ENCODE results near the gene ACACB. TPM values are rescaled to one million over a fixed set of nuclear protein-coding genes. Genes with fewer than 3 reads are reported as not detected.
A peak's percentile ranks its signal among the peaks of the same experiment; 100 is the strongest.

The ACACB gene
- total RNA-seq, 1 donor from 2014 or later: 12.9 TPM

GRCh38 chr12:109246221-109246620 is 129.8 kb downstream of the ACACB start:
- Mint-ChIP-seq H3K4me1 (ENCODE audit: low read depth) (peaks cover 22% of the 10 kb centered on the region), H3K27ac (no peak overlapping the region), H3K9me3 (no peaks in the 10 kb centered on the region), H3K27me3 (ENCODE audit: low read depth) (no peaks in the 10 kb centered on the region), H3K36me3 (ENCODE audit: low read depth) (peaks cover 13% of the 10 kb centered on the region), H3K4me3 (ENCODE audit: low read depth) (no peak overlapping the region)
- intact Hi-C loops (cut with micrococcal nuclease): no loop called here
- DNase-seq (ENCODE audit: low spot score): no peak

- no peak overlapping the region for H3K4me3 Mint-ChIP-seq (ENCODE audit: low read depth)
- intact Hi-C loops (cut with micrococcal nuclease): no loop called here
Measured at GRCh38 chr12:109247831-109248654, 131.7 kb downstream of the ACACB start.

DNA sequence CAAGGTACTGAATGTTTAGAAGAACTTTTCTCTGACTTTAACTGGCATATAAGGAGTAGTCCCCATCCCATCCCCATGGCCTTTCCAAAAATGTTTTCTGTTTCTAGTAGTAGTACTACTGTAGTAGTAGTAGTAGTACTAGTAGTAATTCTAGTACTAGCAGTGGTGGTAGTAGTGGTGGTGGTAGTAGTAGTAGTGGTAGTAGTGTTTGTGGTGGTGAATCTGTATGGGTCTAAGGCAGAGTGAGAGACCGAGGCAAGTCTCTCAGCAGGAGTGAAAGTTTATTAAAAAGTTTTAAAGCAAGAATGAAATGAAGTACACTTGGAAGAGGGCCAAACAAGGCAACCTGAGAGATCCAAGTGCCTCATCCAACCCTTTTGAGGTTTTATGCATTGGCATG is 134.1 kb downstream of the ACACB start:
- peaks cover 28% of the 10 kb centered on the region for H3K9me3 Mint-ChIP-seq
- no peak overlapping the region for H3K4me3 Mint-ChIP-seq (ENCODE audit: low read depth)
- intact Hi-C loops (cut with micrococcal nuclease): no loop called here
- peaks cover 35% of the 10 kb centered on the region for H3K36me3 Mint-ChIP-seq (ENCODE audit: low read depth)
- peak overlapping the region; percentile 2 for H3K27ac Mint-ChIP-seq
- DNase-seq (ENCODE audit: low spot score): no peak
- H3K27me3 Mint-ChIP-seq (ENCODE audit: low read depth): no peaks in the 10 kb centered on the region
- peaks cover 25% of the 10 kb centered on the region for H3K4me1 Mint-ChIP-seq (ENCODE audit: low read depth)

More at GRCh38 chr12:109247831-109248654, 131.7 kb downstream of the ACACB start:
- peaks cover 15% of the 10 kb centered on the region for H3K36me3 Mint-ChIP-seq (ENCODE audit: low read depth)
- peak overlapping the region; percentile 5 for H3K27ac Mint-ChIP-seq
- H3K9me3 Mint-ChIP-seq: peaks cover 10% of the 10 kb centered on the region
- no peaks in the 10 kb centered on the region for H3K27me3 Mint-ChIP-seq (ENCODE audit: low read depth)
- H3K4me1 Mint-ChIP-seq (ENCODE audit: low read depth): peaks cover 25% of the 10 kb centered on the region
- DNase-seq (ENCODE audit: low spot score): no peak

DNA sequence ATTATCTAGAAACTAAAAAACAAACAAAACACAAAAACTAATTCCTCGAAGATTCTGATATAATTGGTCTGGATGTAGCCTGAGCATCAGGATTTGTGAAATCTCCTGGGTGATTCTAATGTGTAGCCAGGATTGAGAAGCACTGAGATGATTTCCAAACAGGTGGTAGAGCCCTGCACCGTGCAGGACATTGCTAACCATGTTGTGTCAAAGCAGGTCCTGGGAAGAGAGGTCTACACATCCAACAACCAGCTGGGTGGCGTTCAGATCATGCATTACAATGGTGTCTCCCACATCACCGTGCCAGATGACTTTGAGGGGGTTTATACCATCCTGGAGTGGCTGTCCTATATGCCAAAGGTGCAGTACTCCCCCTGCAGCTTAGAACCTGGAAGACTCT is 136.4 kb downstream of the ACACB start:
- Mint-ChIP-seq H3K9me3 (peaks cover 28% of the 10 kb centered on the region), H3K4me1 (ENCODE audit: low read depth) (peaks cover 25% of the 10 kb centered on the region), H3K27ac (no peak overlapping the region), H3K27me3 (ENCODE audit: low read depth) (no peaks in the 10 kb centered on the region), H3K4me3 (ENCODE audit: low read depth) (no peak overlapping the region), H3K36me3 (ENCODE audit: low read depth) (peaks cover 37% of the 10 kb centered on the region)
- intact Hi-C loops (cut with micrococcal nuclease): no loop called here
- DNase-seq (ENCODE audit: low spot score): no peak

DNA sequence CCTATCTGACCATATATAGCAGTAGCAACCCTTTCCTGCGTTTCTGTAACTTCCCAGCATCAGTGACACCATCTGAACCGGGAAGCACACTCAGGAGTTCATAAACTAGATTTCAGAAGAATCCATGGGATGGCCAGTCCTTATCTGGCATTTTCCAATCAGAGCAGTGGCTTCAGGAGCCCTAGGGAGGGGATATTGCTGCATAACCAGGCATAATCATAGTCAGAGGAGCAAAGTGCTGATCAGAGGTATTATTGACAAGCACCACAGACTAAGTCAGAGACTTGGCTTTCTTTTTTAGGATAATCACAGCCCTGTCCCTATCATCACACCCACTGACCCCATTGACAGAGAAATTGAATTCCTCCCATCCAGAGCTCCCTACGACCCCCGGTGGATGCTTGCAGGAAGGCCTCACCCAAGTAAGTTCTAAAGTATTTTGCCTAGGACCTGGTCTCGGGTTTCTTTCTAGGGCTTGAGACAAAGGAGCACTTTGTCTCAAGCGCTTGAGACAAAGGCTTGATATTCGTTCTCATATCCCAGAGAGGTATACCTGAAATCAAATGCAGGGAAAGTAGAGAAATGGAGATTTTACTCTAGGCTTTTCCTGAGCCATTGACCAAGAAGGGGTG is 137.6 kb downstream of the ACACB start:
- no peak overlapping the region for H3K4me3 Mint-ChIP-seq (ENCODE audit: low read depth)
- intact Hi-C loops (cut with micrococcal nuclease): no loop called here
- H3K36me3 Mint-ChIP-seq (ENCODE audit: low read depth): peaks cover 37% of the 10 kb centered on the region
- no peak overlapping the region for H3K27ac Mint-ChIP-seq
- H3K9me3 Mint-ChIP-seq: peaks cover 28% of the 10 kb centered on the region
- peaks cover 20% of the 10 kb centered on the region for H3K4me1 Mint-ChIP-seq (ENCODE audit: low read depth)
- no peaks in the 10 kb centered on the region for H3K27me3 Mint-ChIP-seq (ENCODE audit: low read depth)
- DNase-seq (ENCODE audit: low spot score): no peak

GRCh38 chr12:109255377-109255776 is 139.0 kb downstream of the ACACB start:
- peaks cover 36% of the 10 kb centered on the region for H3K36me3 Mint-ChIP-seq (ENCODE audit: low read depth)
- H3K27ac Mint-ChIP-seq: no peak overlapping the region
- no peaks in the 10 kb centered on the region for H3K27me3 Mint-ChIP-seq (ENCODE audit: low read depth)
- no peak overlapping the region for H3K4me3 Mint-ChIP-seq (ENCODE audit: low read depth)
- peaks cover 9% of the 10 kb centered on the region for H3K4me1 Mint-ChIP-seq (ENCODE audit: low read depth)
- peaks cover 28% of the 10 kb centered on the region for H3K9me3 Mint-ChIP-seq
- no peak for DNase-seq (ENCODE audit: low spot score)
- intact Hi-C loops (cut with micrococcal nuclease): no loop called here

DNA sequence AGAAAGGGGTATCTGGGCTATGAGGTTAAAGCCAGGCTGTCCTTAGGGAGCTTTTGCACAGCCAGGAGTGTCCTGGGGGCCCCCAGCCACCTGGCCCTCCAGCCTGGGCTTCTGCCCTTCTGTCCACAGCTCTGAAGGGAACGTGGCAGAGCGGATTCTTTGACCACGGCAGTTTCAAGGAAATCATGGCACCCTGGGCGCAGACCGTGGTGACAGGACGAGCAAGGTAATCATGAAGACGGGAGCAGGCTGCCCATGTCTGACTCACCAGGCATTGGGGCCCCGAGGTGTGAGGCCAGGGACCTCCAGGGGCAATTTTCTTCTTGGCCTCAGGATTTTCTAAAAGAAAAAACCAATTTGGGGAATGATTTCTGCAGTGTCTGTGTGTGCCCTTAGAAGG is 139.6 kb downstream of the ACACB start:
- DNase-seq (ENCODE audit: low spot score): no peak
- peaks cover 28% of the 10 kb centered on the region for H3K9me3 Mint-ChIP-seq
- peaks cover 5% of the 10 kb centered on the region for H3K4me1 Mint-ChIP-seq (ENCODE audit: low read depth)
- no peak overlapping the region for H3K4me3 Mint-ChIP-seq (ENCODE audit: low read depth)
- H3K27ac Mint-ChIP-seq: no peak overlapping the region
- H3K36me3 Mint-ChIP-seq (ENCODE audit: low read depth): peaks cover 34% of the 10 kb centered on the region
- intact Hi-C loops (cut with micrococcal nuclease): no loop called here
- H3K27me3 Mint-ChIP-seq (ENCODE audit: low read depth): no peaks in the 10 kb centered on the region

GRCh38 chr12:109258201-109258600 is 141.8 kb downstream of the ACACB start:
- intact Hi-C loops (cut with micrococcal nuclease): no loop called here
- Mint-ChIP-seq H3K4me1 (ENCODE audit: low read depth) (no peaks in the 10 kb centered on the region), H3K36me3 (ENCODE audit: low read depth) (peaks cover 20% of the 10 kb centered on the region), H3K9me3 (peaks cover 17% of the 10 kb centered on the region), H3K27me3 (ENCODE audit: low read depth) (no peaks in the 10 kb centered on the region), H3K4me3 (ENCODE audit: low read depth) (no peak overlapping the region), H3K27ac (no peak overlapping the region)
- no peak for DNase-seq (ENCODE audit: low spot score)

- Mint-ChIP-seq H3K36me3 (ENCODE audit: low read depth) (peaks cover 13% of the 10 kb centered on the region), H3K4me3 (ENCODE audit: low read depth) (no peak overlapping the region), H3K27me3 (ENCODE audit: low read depth) (no peaks in the 10 kb centered on the region), H3K27ac (no peak overlapping the region), H3K9me3 (peaks cover 10% of the 10 kb centered on the region), H3K4me1 (ENCODE audit: low read depth) (no peaks in the 10 kb centered on the region)
- intact Hi-C loops (cut with micrococcal nuclease): no loop called here
- no peak for DNase-seq (ENCODE audit: low spot score)
Measured at GRCh38 chr12:109258607-109259544, 142.5 kb downstream of the ACACB start.

DNA sequence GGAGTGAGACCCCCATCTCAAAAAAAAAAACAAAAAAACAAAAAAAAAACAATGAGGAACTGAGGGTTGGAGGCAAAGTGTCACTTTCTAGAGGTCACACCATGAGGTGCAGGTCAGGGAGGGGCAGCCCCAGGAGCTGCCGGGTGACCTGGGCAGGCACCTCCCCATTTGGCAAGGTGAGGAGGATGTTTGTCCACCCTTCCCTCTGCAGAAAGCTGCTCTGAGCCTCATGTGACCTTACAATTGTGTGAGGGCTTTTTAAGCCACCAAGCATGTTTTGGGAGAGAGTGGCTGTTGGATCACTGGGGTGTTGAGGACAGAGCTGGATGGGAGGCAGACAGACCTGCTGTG is 143.1 kb downstream of the ACACB start:
- DNase-seq (ENCODE audit: low spot score): no peak
- Mint-ChIP-seq H3K4me3 (ENCODE audit: low read depth) (no peak overlapping the region), H3K36me3 (ENCODE audit: low read depth) (peaks cover 9% of the 10 kb centered on the region), H3K27ac (no peak overlapping the region), H3K4me1 (ENCODE audit: low read depth) (no peaks in the 10 kb centered on the region), H3K27me3 (ENCODE audit: low read depth) (no peaks in the 10 kb centered on the region), H3K9me3 (peaks cover 6% of the 10 kb centered on the region)
- intact Hi-C loops (cut with micrococcal nuclease): no loop called here

DNA sequence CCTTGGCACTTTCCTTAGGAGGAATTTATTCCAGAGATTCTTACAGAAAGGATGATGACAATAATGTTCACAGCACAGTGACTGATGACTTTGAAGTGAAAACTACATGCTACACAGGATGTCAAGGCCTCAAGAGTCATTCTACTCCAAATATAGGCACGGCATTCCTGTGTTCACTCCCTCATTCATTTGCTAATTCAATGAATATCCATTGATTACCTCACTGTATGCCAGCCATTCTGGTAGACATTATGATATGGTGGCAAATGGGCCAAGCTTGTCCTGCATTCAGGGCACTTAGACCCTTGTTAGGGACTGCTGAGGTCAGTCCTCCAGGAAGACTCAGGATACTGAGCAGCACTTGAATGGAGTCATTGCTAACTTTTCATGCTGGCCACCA is 144.7 kb downstream of the ACACB start:
- no peaks in the 10 kb centered on the region for H3K36me3 Mint-ChIP-seq (ENCODE audit: low read depth)
- intact Hi-C loops (cut with micrococcal nuclease): no loop called here
- no peak overlapping the region for H3K27ac Mint-ChIP-seq
- no peaks in the 10 kb centered on the region for H3K4me1 Mint-ChIP-seq (ENCODE audit: low read depth)
- no peaks in the 10 kb centered on the region for H3K27me3 Mint-ChIP-seq (ENCODE audit: low read depth)
- H3K4me3 Mint-ChIP-seq (ENCODE audit: low read depth): no peak overlapping the region
- DNase-seq (ENCODE audit: low spot score): no peak
- H3K9me3 Mint-ChIP-seq: no peaks in the 10 kb centered on the region

DNA sequence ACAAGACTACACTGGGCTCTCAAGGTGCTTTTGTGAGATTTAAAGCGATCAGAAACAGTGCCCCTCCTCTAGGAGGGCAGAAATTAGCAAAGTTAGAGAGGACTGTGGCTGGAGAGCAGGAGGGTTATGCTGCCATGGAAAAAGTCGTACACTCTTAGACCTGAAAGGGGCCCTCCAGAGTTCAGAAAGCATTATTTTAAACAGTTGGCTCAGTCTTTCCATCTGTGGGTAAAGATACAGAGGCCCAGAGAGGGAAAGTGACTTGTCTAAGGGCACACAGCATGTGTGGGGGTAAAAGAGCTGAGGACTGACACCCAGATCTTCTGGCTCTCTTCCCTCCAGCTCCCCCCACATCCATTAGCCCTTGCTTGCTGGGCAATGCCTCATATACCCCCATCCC is 145.6 kb downstream of the ACACB start:
- Mint-ChIP-seq H3K27ac (no peak overlapping the region), H3K9me3 (no peaks in the 10 kb centered on the region), H3K4me1 (ENCODE audit: low read depth) (no peaks in the 10 kb centered on the region), H3K36me3 (ENCODE audit: low read depth) (no peaks in the 10 kb centered on the region), H3K27me3 (ENCODE audit: low read depth) (no peaks in the 10 kb centered on the region), H3K4me3 (ENCODE audit: low read depth) (no peak overlapping the region)
- intact Hi-C loops (cut with micrococcal nuclease): no loop called here
- no peak for DNase-seq (ENCODE audit: low spot score)

DNA sequence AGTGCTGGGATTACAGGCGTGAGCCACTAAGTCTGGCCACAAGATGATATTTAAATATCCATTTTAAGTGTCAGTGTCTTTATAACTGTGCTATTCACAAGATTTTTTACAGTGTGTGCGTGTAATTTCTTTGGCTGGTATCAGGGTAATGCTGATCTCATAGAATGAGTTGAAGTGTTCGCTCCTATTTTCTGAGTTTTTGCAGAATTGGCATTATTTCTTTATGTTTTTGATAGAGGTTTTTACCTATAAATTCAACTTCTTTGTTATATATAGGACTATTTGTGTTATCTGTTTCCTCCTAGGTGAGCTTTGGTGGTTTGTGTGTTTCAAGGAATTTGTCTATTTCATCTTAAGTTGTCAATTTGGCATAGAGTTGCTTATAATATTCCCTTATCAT is 147.1 kb downstream of the ACACB start:
- intact Hi-C loops (cut with micrococcal nuclease): no loop called here
- no peaks in the 10 kb centered on the region for H3K9me3 Mint-ChIP-seq

More for the DNA sequence above, 147.1 kb downstream of the ACACB start:
- H3K27me3 Mint-ChIP-seq (ENCODE audit: low read depth): no peaks in the 10 kb centered on the region
- no peak overlapping the region for H3K27ac Mint-ChIP-seq
- no peak overlapping the region for H3K4me3 Mint-ChIP-seq (ENCODE audit: low read depth)
- no peaks in the 10 kb centered on the region for H3K4me1 Mint-ChIP-seq (ENCODE audit: low read depth)
- DNase-seq (ENCODE audit: low spot score): no peak
- no peaks in the 10 kb centered on the region for H3K36me3 Mint-ChIP-seq (ENCODE audit: low read depth)

All from activated T-helper 2 cell treated with anti-CD3 and anti-CD28 coated beads, Interferon-gamma antibody, Interleukin-2, Interleukin-4, amounts not matched to agents 10 μg/mL and 5 μg/mL and 100 μg/mL, durations not matched to agents 14 hours and 24 hours and 36 hours (primary cell).